ENCODE data around the gene RLN3. TPM values are rescaled to one million over a fixed set of nuclear protein-coding genes. Genes with fewer than 3 reads are reported as not detected.

RLN3 gene
- total and polyA plus RNA-seq, 10 donors: 0.35 TPM; not detected in 9

GRCh38 chr19:13981988-13982501 is 45.9 kb upstream of the RLN3 start:
- 91 to 96% (median 95%) methylated on average over 7 to 17 of the region's 17 CpGs for WGBS, 5 donors
- DNase-seq: no peak
- H3K36me3 ChIP-seq: peaks cover 0 to 46% (median 6%) of the 10 kb centered on the region in 6 donors
- H3K9me3 ChIP-seq: no peaks in the 10 kb centered on the region
- TF ChIP-seq POLR2AphosphoS5 (IDR thresholded peaks at IDR 0.05) (peak in 1 of 3 donors; percentile 31), POLR2A (IDR thresholded peaks at IDR 0.05) (no peak), CTCF (IDR thresholded peaks at IDR 0.05 in 8 of 11, conservative IDR thresholded peaks at IDR 0.05 in 3 of 11) (no peak)
- no peaks in the 10 kb centered on the region for H3K27me3 ChIP-seq (replicated peaks in 1 of 7)
- H3K27ac ChIP-seq: peak overlapping the region in 2 of 8 donors; percentile 0 to 24
- intact Hi-C loops (cut with DNase I; ENCODE audit: low total_unique reads): no loop called here
- H3K4me3 ChIP-seq: no peak overlapping the region
- peaks cover 26 to 95% (median 73%) of the 10 kb centered on the region in 6 donors for H3K4me1 ChIP-seq

- intact Hi-C loops (cut with DNase I; ENCODE audit: low total_unique reads): no loop called here
- no peak for TF ChIP-seq POLR2AphosphoS5 (IDR thresholded peaks at IDR 0.05)
- no peak for TF ChIP-seq CTCF (IDR thresholded peaks at IDR 0.05 in 8 of 11, conservative IDR thresholded peaks at IDR 0.05 in 3 of 11)
- no peak for TF ChIP-seq POLR2A (IDR thresholded peaks at IDR 0.05)
- Histone ChIP-seq H3K4me3 (no peak overlapping the region), H3K9me3 (no peaks in the 10 kb centered on the region), H3K27ac (peak overlapping the region in 5 of 8 donors; percentile 27 to 97 (median 55)), H3K4me1 (peaks cover 33 to 100% (median 81%) of the 10 kb centered on the region in 6 donors), H3K27me3 (replicated peaks in 1 of 7) (no peaks in the 10 kb centered on the region), H3K36me3 (peaks cover 0 to 39% (median 6%) of the 10 kb centered on the region in 6 donors)
- WGBS, 5 donors: 97 to 99% (median 98%) methylated on average over 9 of the region's 9 CpGs
- no peak for DNase-seq
These were observed 45.2 kb upstream of the RLN3 start for GRCh38 chr19:13982773-13983172.

GRCh38 chr19:13983213-13983889 is 44.6 kb upstream of the RLN3 start:
- TF ChIP-seq POLR2AphosphoS5 (IDR thresholded peaks at IDR 0.05) (peak; percentile 18 to 59 (median 53)), CTCF (IDR thresholded peaks at IDR 0.05 in 8 of 11, conservative IDR thresholded peaks at IDR 0.05 in 3 of 11) (no peak)
- H3K4me3 ChIP-seq: no peak overlapping the region
- peak; percentile 89 for DNase-seq
- peaks cover 0 to 42% (median 6%) of the 10 kb centered on the region in 6 donors for H3K36me3 ChIP-seq
- peaks cover 35 to 100% (median 82%) of the 10 kb centered on the region in 6 donors for H3K4me1 ChIP-seq
- intact Hi-C loops (cut with DNase I; ENCODE audit: low total_unique reads): no loop called here
- H3K27ac ChIP-seq: peak overlapping the region in 5 of 8 donors; percentile 27 to 97 (median 55)
- H3K9me3 ChIP-seq: no peaks in the 10 kb centered on the region
- H3K27me3 ChIP-seq (replicated peaks in 1 of 7): no peaks in the 10 kb centered on the region
- WGBS, 5 donors: 64 to 93% (median 66%) methylated on average over 7 to 21 of the region's 21 CpGs

- Histone ChIP-seq H3K4me1 (peaks cover 31 to 100% (median 80%) of the 10 kb centered on the region in 6 donors), H3K4me3 (no peak overlapping the region), H3K9me3 (no peaks in the 10 kb centered on the region), H3K27me3 (replicated peaks in 1 of 7) (no peaks in the 10 kb centered on the region), H3K27ac (peak overlapping the region in 4 of 8 donors; percentile 94 to 97 (median 96)), H3K36me3 (peaks cover 0 to 50% (median 6%) of the 10 kb centered on the region in 6 donors)
- WGBS, 5 donors: 84 to 100% (median 85%) methylated on average over 3 to 15 of the region's 15 CpGs
- TF ChIP-seq POLR2A (IDR thresholded peaks at IDR 0.05) (no peak), CTCF (IDR thresholded peaks at IDR 0.05 in 8 of 11, conservative IDR thresholded peaks at IDR 0.05 in 3 of 11) (no peak), POLR2AphosphoS5 (IDR thresholded peaks at IDR 0.05) (no peak)
- no peak for DNase-seq
- intact Hi-C loops (cut with DNase I; ENCODE audit: low total_unique reads): no loop called here
These were observed 43.8 kb upstream of the RLN3 start for GRCh38 chr19:13984186-13984585.
